ENCODE results near the gene IQSEC3.

IQSEC3 gene

GRCh38 chr12:172732-173161, 106.2 kb downstream of the IQSEC3 start:
- no peak for TF ChIP-seq Cebpa-rat (IDR thresholded peaks at IDR 0.05)
- Histone ChIP-seq H3K4me2 (peak overlapping the region; percentile 55), H3K27ac (peak overlapping the region; percentile 35; the same call in 1 of the 2 replicates), H3K4me3 (no peak overlapping the region), H4K20me1 (no peaks in the 10 kb centered on the region), H3K9ac (0 out of 2 replicates have a peak overlapping the region, but pooled peaks have one; percentile 16), H3K9me3 (no peaks in the 10 kb centered on the region), H3K36me3 (no peaks in the 10 kb centered on the region), H3K4me1 (peaks cover 64% of the 10 kb centered on the region), H3K27me3 (no peaks in the 10 kb centered on the region)

GRCh38 chr12:174124-174523, 107.6 kb downstream of the IQSEC3 start:
- Histone ChIP-seq H3K4me3 (no peak overlapping the region), H3K27ac (no peak overlapping the region), H3K36me3 (no peaks in the 10 kb centered on the region), H3K9me3 (no peaks in the 10 kb centered on the region), H3K27me3 (no peaks in the 10 kb centered on the region), H3K9ac (peak overlapping the region; percentile 16; the same call in 1 of the 2 replicates), H4K20me1 (no peaks in the 10 kb centered on the region), H3K4me2 (peak overlapping the region; percentile 55; the same call in 1 of the 2 replicates), H3K4me1 (peaks cover 52% of the 10 kb centered on the region)
- TF ChIP-seq Cebpa-rat (IDR thresholded peaks at IDR 0.05): no peak

DNA sequence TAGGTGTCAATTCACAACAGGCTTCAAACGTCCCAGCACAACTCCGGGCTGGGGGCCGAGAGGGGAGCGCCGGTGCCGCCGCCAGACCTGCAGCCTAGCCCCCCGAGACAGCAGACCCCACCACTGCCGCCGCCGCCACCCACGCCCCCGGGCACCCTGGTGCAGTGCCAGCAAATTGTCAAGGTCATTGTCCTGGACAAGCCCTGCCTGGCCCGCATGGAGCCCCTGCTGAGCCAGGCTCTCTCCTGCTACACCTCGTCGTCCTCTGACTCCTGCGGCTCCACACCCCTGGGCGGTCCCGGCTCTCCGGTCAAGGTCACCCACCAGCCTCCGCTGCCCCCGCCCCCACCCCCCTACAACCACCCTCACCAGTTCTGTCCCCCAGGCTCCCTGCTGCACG, 108.0 kb downstream of the IQSEC3 start:
- H3K4me1 ChIP-seq: peaks cover 47% of the 10 kb centered on the region
- no peaks in the 10 kb centered on the region for H3K36me3 ChIP-seq
- no peaks in the 10 kb centered on the region for H4K20me1 ChIP-seq
- TF ChIP-seq Cebpa-rat (IDR thresholded peaks at IDR 0.05): no peak
- H3K4me3 ChIP-seq: no peak overlapping the region
- no peak overlapping the region for H3K9ac ChIP-seq
- H3K9me3 ChIP-seq: no peaks in the 10 kb centered on the region
- no peak overlapping the region for H3K4me2 ChIP-seq
- H3K27ac ChIP-seq: no peak overlapping the region
- H3K27me3 ChIP-seq: no peaks in the 10 kb centered on the region

GRCh38 chr12:175250-175649, 108.7 kb downstream of the IQSEC3 start:
- TF ChIP-seq Cebpa-rat (IDR thresholded peaks at IDR 0.05): no peak
- no peak overlapping the region for H3K4me3 ChIP-seq
- H3K9ac ChIP-seq: no peak overlapping the region
- H3K27ac ChIP-seq: no peak overlapping the region
- H3K9me3 ChIP-seq: no peaks in the 10 kb centered on the region
- peaks cover 46% of the 10 kb centered on the region for H3K4me1 ChIP-seq
- H3K36me3 ChIP-seq: no peaks in the 10 kb centered on the region
- H3K27me3 ChIP-seq: no peaks in the 10 kb centered on the region
- no peaks in the 10 kb centered on the region for H4K20me1 ChIP-seq
- H3K4me2 ChIP-seq: no peak overlapping the region

DNA sequence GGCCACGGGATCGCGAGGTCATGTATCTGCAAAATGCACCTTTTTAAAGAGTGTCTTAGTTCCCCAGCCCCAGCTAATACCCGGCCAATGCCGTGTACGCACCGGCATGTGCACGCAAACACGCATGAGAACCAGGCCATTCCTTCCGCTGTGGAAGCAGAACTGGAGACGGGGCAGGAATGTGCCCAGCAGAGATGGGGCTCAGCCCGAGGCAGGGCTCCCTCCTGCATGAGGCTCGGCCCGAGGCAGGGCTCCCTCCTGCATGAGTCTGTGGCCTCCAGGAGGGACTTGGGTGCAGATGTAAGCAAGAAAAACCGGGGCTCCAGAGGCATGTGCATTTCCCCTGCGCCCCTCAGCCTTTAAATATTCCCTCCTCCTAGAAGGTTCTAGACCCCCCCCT, 109.2 kb downstream of the IQSEC3 start:
- Histone ChIP-seq H4K20me1 (no peaks in the 10 kb centered on the region), H3K4me1 (peaks cover 51% of the 10 kb centered on the region), H3K27ac (no peak overlapping the region), H3K9me3 (no peaks in the 10 kb centered on the region), H3K36me3 (no peaks in the 10 kb centered on the region), H3K4me3 (no peak overlapping the region), H3K9ac (no peak overlapping the region), H3K27me3 (no peaks in the 10 kb centered on the region), H3K4me2 (peak overlapping the region; percentile 63; the same call in 1 of the 2 replicates)
- TF ChIP-seq Cebpa-rat (IDR thresholded peaks at IDR 0.05): no peak

GRCh38 chr12:176321-177181, 110.0 kb downstream of the IQSEC3 start:
- TF ChIP-seq Cebpa-rat (IDR thresholded peaks at IDR 0.05): no peak
- H3K9me3 ChIP-seq: no peaks in the 10 kb centered on the region
- peaks cover 55% of the 10 kb centered on the region for H3K4me1 ChIP-seq
- no peaks in the 10 kb centered on the region for H4K20me1 ChIP-seq
- H3K9ac ChIP-seq: peak overlapping the region; percentile 19; the same call in 1 of the 2 replicates
- no peak overlapping the region for H3K4me3 ChIP-seq
- H3K27ac ChIP-seq: 0 out of 2 replicates have a peak overlapping the region, but pooled peaks have one; percentile 18
- no peaks in the 10 kb centered on the region for H3K36me3 ChIP-seq
- H3K4me2 ChIP-seq: peak overlapping the region; percentile 63
- no peaks in the 10 kb centered on the region for H3K27me3 ChIP-seq

- TF ChIP-seq Cebpa-rat (IDR thresholded peaks at IDR 0.05): no peak
- Histone ChIP-seq H3K9ac (no peak overlapping the region), H3K36me3 (no peaks in the 10 kb centered on the region), H3K4me2 (no peak overlapping the region; the same call in 1 of the 2 replicates), H4K20me1 (no peaks in the 10 kb centered on the region), H3K27me3 (no peaks in the 10 kb centered on the region), H3K27ac (no peak overlapping the region), H3K4me3 (no peak overlapping the region), H3K4me1 (peaks cover 53% of the 10 kb centered on the region), H3K9me3 (no peaks in the 10 kb centered on the region)
These were observed 110.9 kb downstream of the IQSEC3 start for GRCh38 chr12:177336-177979.

GRCh38 chr12:177980-178828, 111.6 kb downstream of the IQSEC3 start:
- H3K9me3 ChIP-seq: no peaks in the 10 kb centered on the region
- peaks cover 46% of the 10 kb centered on the region for H3K4me1 ChIP-seq
- no peaks in the 10 kb centered on the region for H4K20me1 ChIP-seq

DNA sequence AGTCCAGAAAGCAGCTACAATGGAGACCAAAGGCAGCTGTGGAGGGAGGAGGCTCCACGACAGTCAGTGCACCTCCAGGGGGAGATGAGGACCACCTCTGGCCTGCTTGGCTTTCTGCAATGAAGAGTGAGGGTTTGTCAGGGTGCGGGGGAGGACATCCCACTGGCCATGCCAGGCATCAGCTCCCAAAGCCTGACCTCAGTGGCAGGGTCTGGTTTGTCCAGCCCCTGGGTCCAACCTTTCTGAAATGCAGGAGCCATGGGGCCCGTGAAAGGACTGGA, 112.2 kb downstream of the IQSEC3 start:
- Histone ChIP-seq H3K27me3 (no peaks in the 10 kb centered on the region), H3K4me3 (no peak overlapping the region), H3K36me3 (no peaks in the 10 kb centered on the region), H3K27ac (no peak overlapping the region), H3K9ac (no peak overlapping the region), H3K4me1 (peaks cover 41% of the 10 kb centered on the region), H3K4me2 (no peak overlapping the region), H4K20me1 (no peaks in the 10 kb centered on the region), H3K9me3 (no peaks in the 10 kb centered on the region)
- TF ChIP-seq Cebpa-rat (IDR thresholded peaks at IDR 0.05): no peak

More at GRCh38 chr12:177980-178828, 111.6 kb downstream of the IQSEC3 start:
- no peak overlapping the region for H3K9ac ChIP-seq
- no peak for TF ChIP-seq Cebpa-rat (IDR thresholded peaks at IDR 0.05)
- no peaks in the 10 kb centered on the region for H3K36me3 ChIP-seq
- no peak overlapping the region for H3K4me2 ChIP-seq
- H3K27ac ChIP-seq: no peak overlapping the region
- H3K27me3 ChIP-seq: no peaks in the 10 kb centered on the region
- H3K4me3 ChIP-seq: no peak overlapping the region

Data from BLaER1 (cell line).